CD4-positive, alpha-beta T cell treated with Interleukin-17A for 4 hours (primary cell): ENCODE data around the gene SF3B5.
"Not testable (repeated sequence)": the region's sequence is repeated elsewhere in the genome, so short reads cannot be mapped to it uniquely, and the experiment has no call there.

Experiments used
- DNase-seq: peaks from one replicate; pipeline ENCODE4 v3.0.0-alpha.2; 2020; ENCODE audit warnings: mixed read lengths

Gene SF3B5

GRCh38 chr6:144095134-144096002 lies at the start of gene SF3B5:
SF3B5 (minus strand) TSS chr6:144095573; CDS start chr6:144095497, 76 bp downstream.
- DNase-seq = peak; percentile 97

- no peak for DNase-seq
Observed at GRCh38 chr6:144144996-144145395, 49.6 kb upstream of the SF3B5 start.

- no peak for DNase-seq
Observed at GRCh38 chr6:144143878-144144277, 48.5 kb upstream of the SF3B5 start.

- no peak for DNase-seq
Observed at GRCh38 chr6:144143106-144143505, 47.7 kb upstream of the SF3B5 start.

- no peak for DNase-seq
Observed at GRCh38 chr6:144141470-144141869, 46.1 kb upstream of the SF3B5 start.

- no peak for DNase-seq
Observed at GRCh38 chr6:144140867-144141266, 45.5 kb upstream of the SF3B5 start.

- no peak for DNase-seq
Observed at GRCh38 chr6:144139817-144140216, 44.4 kb upstream of the SF3B5 start.

GRCh38 chr6:144138542-144138941 lies 43.2 kb upstream of the SF3B5 start:
- DNase-seq = no peak

- no peak for DNase-seq
Observed at GRCh38 chr6:144134737-144135136, 39.4 kb upstream of the SF3B5 start.

GRCh38 chr6:144134176-144134575 lies 38.8 kb upstream of the SF3B5 start:
- no peak for DNase-seq

GRCh38 chr6:144133225-144133821 lies 38.0 kb upstream of the SF3B5 start:
- DNase-seq = no peak

GRCh38 chr6:144132167-144132690 lies 36.9 kb upstream of the SF3B5 start:
- not testable (repeated sequence) for DNase-seq

GRCh38 chr6:144131248-144131709 lies 35.9 kb upstream of the SF3B5 start:
- DNase-seq = no peak

- no peak for DNase-seq
Observed at GRCh38 chr6:144129469-144129868, 34.1 kb upstream of the SF3B5 start.

GRCh38 chr6:144127097-144127496 lies 31.7 kb upstream of the SF3B5 start:
- no peak for DNase-seq

GRCh38 chr6:144123836-144124235 lies 28.5 kb upstream of the SF3B5 start:
- no peak for DNase-seq

GRCh38 chr6:144123421-144123820 lies 28.0 kb upstream of the SF3B5 start:
- DNase-seq = no peak

GRCh38 chr6:144122861-144123260 lies 27.5 kb upstream of the SF3B5 start:
- no peak for DNase-seq

GRCh38 chr6:144119376-144119775 lies 24.0 kb upstream of the SF3B5 start:
- no peak for DNase-seq

GRCh38 chr6:144115219-144115618 lies 19.8 kb upstream of the SF3B5 start:
- DNase-seq = no peak

GRCh38 chr6:144113366-144113765 lies 18.0 kb upstream of the SF3B5 start:
- DNase-seq = no peak

- DNase-seq = no peak
Observed at GRCh38 chr6:144110210-144110609, 14.8 kb upstream of the SF3B5 start.

GRCh38 chr6:144106206-144106605 lies 10.8 kb upstream of the SF3B5 start:
- no peak for DNase-seq

- DNase-seq = peak; percentile 52
Observed at GRCh38 chr6:144104898-144105487, 9.6 kb upstream of the SF3B5 start.
